K562 (cell line): Measurements from ENCODE around the gene CTSH. TPM values are rescaled to one million over a fixed set of nuclear protein-coding genes. Genes with fewer than 3 reads are reported as not detected.

Experiments used
- CAMTA2 ChIP-seq: fragments of 250-450 bp; sonication (Bioruptor Pico); conservative IDR thresholded peaks from 2 replicates; pipeline ENCODE4 v1.5.1; 2022
- CXXC5 ChIP-seq: fragments of 250-450 bp; sonication (Bioruptor Pico); IDR thresholded peaks from 2 replicates; pipeline ENCODE4 v1.8.0; 2022; ENCODE audit warnings: inconsistent platforms, mild to moderate bottlenecking, moderate library complexity
- ELF4 ChIP-seq: fragments of 450-650 bp; formaldehyde crosslinking; IDR thresholded peaks from 2 replicates; pipeline ENCODE4 v1.4.0; 2022; ENCODE audit warnings: missing genetic modification characterization
- ETV1 ChIP-seq: fragments of 450-650 bp; conservative IDR thresholded peaks from 2 replicates; pipeline ENCODE4 v1.6.1; 2016; ENCODE audit warnings: missing genetic modification characterization, control low read depth, low read depth, missing compliant biosample characterization
- GTF2E2 ChIP-seq: fragments of 200-800 bp; sonication (Bioruptor generic); IDR thresholded peaks from 2 replicates; pipeline ENCODE4 v1.6.1; 2016; ENCODE audit warnings: missing genetic modification characterization, missing compliant biosample characterization
- KDM1A ChIP-seq, 2 experiments: fragments of 450-650 bp; IDR thresholded peaks; 2 replicates each; pipeline ENCODE4 v1.6.1; 2016; ENCODE audit warnings: mild to moderate bottlenecking in 2 of 2
- KLF16 ChIP-seq: IDR thresholded peaks from 2 replicates; pipeline ENCODE4 v1.6.1; 2016; ENCODE audit warnings: antibody characterized with exemption
- MTA3 ChIP-seq: fragments of 450-650 bp; formaldehyde crosslinking; IDR thresholded peaks from 2 replicates; pipeline ENCODE4 v1.6.1; 2017; ENCODE audit warnings: mild to moderate bottlenecking, borderline replicate concordance
- MYC ChIP-seq, 2 experiments: fragments of 250-450 bp in 1 of 2; sonication (Bioruptor Pico) in 1 of 2; IDR thresholded peaks; 2 replicates each; pipeline versions ENCODE4 v1.5.1 to v1.6.1; 2012 to 2021; ENCODE audit warnings: low read depth in 2 of 2, borderline replicate concordance in 1 of 2, improper control_type of control experiment in 1 of 2, low read length in 1 of 2, mild to moderate bottlenecking in 1 of 2, moderate library complexity in 1 of 2
- NRF1 ChIP-seq, 2 experiments: fragments of 450-650 bp; IDR thresholded peaks in 1 of 2; conservative IDR thresholded peaks in 1 of 2; 2 replicates each; pipeline ENCODE4 v1.6.1; 2014; ENCODE audit warnings: mild to moderate bottlenecking in 2 of 2
- PTRF ChIP-seq: fragments of 450-650 bp; IDR thresholded peaks from 2 replicates; pipeline ENCODE4 v1.6.1; 2016; ENCODE audit warnings: mild to moderate bottlenecking, missing genetic modification characterization, missing compliant biosample characterization
- RNF2 ChIP-seq: sonication (generic); IDR thresholded peaks from 2 replicates; pipeline ENCODE4 v1.6.1; 2016
- SMAD4 ChIP-seq: fragments of 250-450 bp; sonication (Bioruptor Pico); conservative IDR thresholded peaks from 2 replicates; pipeline ENCODE4 v1.8.0; 2021; ENCODE audit warnings: inconsistent platforms, mild to moderate bottlenecking, moderate library complexity
- TEAD4 ChIP-seq, 2 experiments: sonication (generic) in 1 of 2; formaldehyde crosslinking in 1 of 2; IDR thresholded peaks; 2 replicates each; pipeline versions ENCODE4 v1.6.1 to v1.8.0; 2012 to 2022; ENCODE audit warnings: borderline replicate concordance in 1 of 2, inconsistent platforms in 1 of 2, low read length in 1 of 2, mild to moderate bottlenecking in 1 of 2, missing genetic modification reagents in 1 of 2
- ZNF174 ChIP-seq: fragments of 250-450 bp; sonication (Bioruptor Pico); IDR thresholded peaks from 2 replicates; pipeline ENCODE4 v1.4.0; 2020; ENCODE audit warnings: mild to moderate bottlenecking
- ZNF311 ChIP-seq: fragments of 250-450 bp; sonication (Bioruptor Pico); IDR thresholded peaks from 2 replicates; pipeline ENCODE4 v1.4.0; 2020; ENCODE audit warnings: mild to moderate bottlenecking, moderate library complexity
- polyA plus RNA-seq, 8 experiments: library from polyadenylated mRNA; depleted of rRNA in 4 of 8; stranded (reverse) in 5 of 8; unstranded in 3 of 8; fragments of >200 nt; fragmentation: Nextera tagmentation in 2 of 8; fragmentation: Illumina TruSeq in 1 of 8; extraction: Ambion mirVana in 2 of 8; extraction: Trizol in 1 of 8; gene quantifications; 2 replicates each; pipeline versions ENCODE4 v1.2.1 to v1.2.3, GENCODE V29; 2011 to 2014; ENCODE audit warnings: inconsistent platforms in 1 of 8, missing spikeins in 1 of 8
- total RNA-seq, 7 experiments: library from RNA; depleted of rRNA in 6 of 7; stranded (reverse); fragments of >200 nt in 6 of 7; fragmentation: Illumina TruSeq in 2 of 7; extraction: Trizol in 2 of 7; gene quantifications; 2 replicates each; pipeline versions ENCODE4 v1.2.1 to v1.2.3, GENCODE V29; 2011 to 2021; ENCODE audit warnings: low replicate concordance in 1 of 7
- TF ChIP-seq, protein P1 (sequence below): IDR thresholded peaks from 2 replicates; pipeline ENCODE4 v1.6.1; 2011; ENCODE audit not compliant: insufficient read length; ENCODE audit errors: extremely low read depth
- TF ChIP-seq, protein P2 (sequence below): fragments of 450-650 bp; IDR thresholded peaks from 2 replicates; pipeline ENCODE4 v1.6.1; 2018; ENCODE audit warnings: mild to moderate bottlenecking, low read depth; ENCODE audit not compliant: partially characterized antibody
- TF ChIP-seq, protein P3 (sequence below): fragments of 450-650 bp; IDR thresholded peaks from 2 replicates; pipeline ENCODE4 v1.6.1; 2016; ENCODE audit warnings: mild to moderate bottlenecking
- TF ChIP-seq, protein P4 (sequence below), 2 experiments: fragments of 450-650 bp; conservative IDR thresholded peaks; 2 replicates each; pipeline ENCODE4 v1.6.1; 2017; ENCODE audit warnings: mild to moderate bottlenecking in 2 of 2, moderate library complexity in 2 of 2

CTSH gene
- total and polyA plus RNA-seq, 9 of the 15 experiments (the other 6 are each of a cell fraction or from before 2014, with no cell fraction given): 15.0 to 462 (median 173) TPM

DNA sequence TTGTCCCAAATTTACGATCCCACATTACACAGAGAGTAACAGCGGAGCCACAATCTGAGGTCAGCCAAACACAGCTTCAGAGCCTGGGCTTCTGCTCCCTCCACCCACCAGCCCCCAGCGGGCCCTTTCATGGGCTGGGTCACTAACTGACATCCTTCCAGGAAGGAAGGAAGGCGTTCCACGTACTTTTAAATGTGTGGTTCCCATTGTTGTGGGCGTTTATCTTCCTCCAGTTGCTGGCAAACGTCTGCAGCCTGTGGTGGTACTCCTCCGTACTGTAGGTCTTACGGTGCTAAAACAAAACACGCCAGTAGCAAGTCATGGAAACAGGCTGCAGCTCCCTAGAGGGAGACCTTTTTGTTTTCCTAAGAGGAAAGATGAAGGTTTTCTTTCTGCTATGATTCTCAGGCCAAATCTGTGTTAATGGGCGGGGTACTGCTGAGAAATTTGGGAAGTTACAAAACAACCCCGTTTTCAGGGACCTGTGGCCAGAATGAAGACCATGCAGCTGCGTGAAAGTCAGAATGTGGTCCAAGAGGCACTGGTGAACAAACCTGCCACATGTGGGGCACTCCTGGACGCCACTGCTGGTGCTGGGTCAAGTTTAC, 7.6 kb downstream of the CTSH start (continued):
- TF ChIP-seq, protein P1, sequence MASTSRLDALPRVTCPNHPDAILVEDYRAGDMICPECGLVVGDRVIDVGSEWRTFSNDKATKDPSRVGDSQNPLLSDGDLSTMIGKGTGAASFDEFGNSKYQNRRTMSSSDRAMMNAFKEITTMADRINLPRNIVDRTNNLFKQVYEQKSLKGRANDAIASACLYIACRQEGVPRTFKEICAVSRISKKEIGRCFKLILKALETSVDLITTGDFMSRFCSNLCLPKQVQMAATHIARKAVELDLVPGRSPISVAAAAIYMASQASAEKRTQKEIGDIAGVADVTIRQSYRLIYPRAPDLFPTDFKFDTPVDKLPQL: peak; percentile 17
- TF ChIP-seq GTF2E2 (tag) (no peak), SMAD4 (CRISPR knock-in tag) (peak; percentile 77), PTRF (tag) (no peak), TEAD4 (IDR thresholded peaks at IDR 0.05; ENCODE audit: low read length) (peak; percentile 70; the same call in 1 of the 2 replicates), TEAD4 (CRISPR knock-in tag; IDR thresholded peaks at IDR 0.05; ENCODE audit: borderline replicate concordance) (no peak), ETV1 (peak; percentile 56), KLF16 (peak; percentile 45; the same call in 1 of the 2 replicates), ZNF174 (CRISPR knock-in tag) (no peak), CXXC5 (CRISPR knock-in tag) (peak; percentile 93), KDM1A (IDR thresholded peaks at IDR 0.05) (peak; percentile 55 to 68; a peak in 3 of 4 replicates), ZNF311 (CRISPR knock-in tag) (peak; percentile 34; the same call in 1 of the 2 replicates), MTA3 (peak; percentile 52; the same call in 1 of the 2 replicates), ELF4 (CRISPR knock-in tag) (no peak), NRF1 (conservative IDR thresholded peaks at IDR 0.05 in 1 of 2, IDR thresholded peaks at IDR 0.05 in 1 of 2) (no peak), RNF2 (peak; percentile 82; the same call in 1 of the 2 replicates), CAMTA2 (CRISPR knock-in tag) (no peak), MYC (IDR thresholded peaks at IDR 0.05; ENCODE audit: low read depth, low read length) (peak; percentile 20; the same call in 1 of the 2 replicates), MYC (CRISPR knock-in tag; IDR thresholded peaks at IDR 0.05; ENCODE audit: borderline replicate concordance, low read depth) (no peak)
- TF ChIP-seq, protein P2, sequence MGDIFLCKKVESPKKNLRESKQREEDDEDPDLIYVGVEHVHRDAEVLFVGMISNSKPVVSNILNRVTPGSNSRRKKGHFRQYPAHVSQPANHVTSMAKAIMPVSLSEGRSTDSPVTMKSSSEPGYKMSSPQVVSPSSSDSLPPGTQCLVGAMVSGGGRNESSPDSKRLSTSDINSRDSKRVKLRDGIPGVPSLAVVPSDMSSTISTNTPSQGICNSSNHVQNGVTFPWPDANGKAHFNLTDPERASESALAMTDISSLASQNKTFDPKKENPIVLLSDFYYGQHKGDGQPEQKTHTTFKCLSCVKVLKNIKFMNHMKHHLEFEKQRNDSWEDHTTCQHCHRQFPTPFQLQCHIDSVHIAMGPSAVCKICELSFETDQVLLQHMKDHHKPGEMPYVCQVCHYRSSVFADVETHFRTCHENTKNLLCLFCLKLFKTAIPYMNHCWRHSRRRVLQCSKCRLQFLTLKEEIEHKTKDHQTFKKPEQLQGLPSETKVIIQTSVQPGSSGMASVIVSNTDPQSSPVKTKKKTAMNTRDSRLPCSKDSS: no peak
- TF ChIP-seq, protein P3, sequence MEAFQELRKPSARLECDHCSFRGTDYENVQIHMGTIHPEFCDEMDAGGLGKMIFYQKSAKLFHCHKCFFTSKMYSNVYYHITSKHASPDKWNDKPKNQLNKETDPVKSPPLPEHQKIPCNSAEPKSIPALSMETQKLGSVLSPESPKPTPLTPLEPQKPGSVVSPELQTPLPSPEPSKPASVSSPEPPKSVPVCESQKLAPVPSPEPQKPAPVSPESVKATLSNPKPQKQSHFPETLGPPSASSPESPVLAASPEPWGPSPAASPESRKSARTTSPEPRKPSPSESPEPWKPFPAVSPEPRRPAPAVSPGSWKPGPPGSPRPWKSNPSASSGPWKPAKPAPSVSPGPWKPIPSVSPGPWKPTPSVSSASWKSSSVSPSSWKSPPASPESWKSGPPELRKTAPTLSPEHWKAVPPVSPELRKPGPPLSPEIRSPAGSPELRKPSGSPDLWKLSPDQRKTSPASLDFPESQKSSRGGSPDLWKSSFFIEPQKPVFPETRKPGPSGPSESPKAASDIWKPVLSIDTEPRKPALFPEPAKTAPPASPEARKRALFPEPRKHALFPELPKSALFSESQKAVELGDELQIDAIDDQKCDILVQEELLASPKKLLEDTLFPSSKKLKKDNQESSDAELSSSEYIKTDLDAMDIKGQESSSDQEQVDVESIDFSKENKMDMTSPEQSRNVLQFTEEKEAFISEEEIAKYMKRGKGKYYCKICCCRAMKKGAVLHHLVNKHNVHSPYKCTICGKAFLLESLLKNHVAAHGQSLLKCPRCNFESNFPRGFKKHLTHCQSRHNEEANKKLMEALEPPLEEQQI: peak; percentile 72; the same call in 1 of the 2 replicates
- TF ChIP-seq, protein P4, sequence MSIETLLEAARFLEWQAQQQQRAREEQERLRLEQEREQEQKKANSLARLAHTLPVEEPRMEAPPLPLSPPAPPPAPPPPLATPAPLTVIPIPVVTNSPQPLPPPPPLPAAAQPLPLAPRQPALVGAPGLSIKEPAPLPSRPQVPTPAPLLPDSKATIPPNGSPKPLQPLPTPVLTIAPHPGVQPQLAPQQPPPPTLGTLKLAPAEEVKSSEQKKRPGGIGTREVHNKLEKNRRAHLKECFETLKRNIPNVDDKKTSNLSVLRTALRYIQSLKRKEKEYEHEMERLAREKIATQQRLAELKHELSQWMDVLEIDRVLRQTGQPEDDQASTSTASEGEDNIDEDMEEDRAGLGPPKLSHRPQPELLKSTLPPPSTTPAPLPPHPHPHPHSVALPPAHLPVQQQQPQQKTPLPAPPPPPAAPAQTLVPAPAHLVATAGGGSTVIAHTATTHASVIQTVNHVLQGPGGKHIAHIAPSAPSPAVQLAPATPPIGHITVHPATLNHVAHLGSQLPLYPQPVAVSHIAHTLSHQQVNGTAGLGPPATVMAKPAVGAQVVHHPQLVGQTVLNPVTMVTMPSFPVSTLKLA (conservative IDR thresholded peaks at IDR 0.05): peak in 1 of 2 experiments; percentile 58; a peak in 2 of 4 replicates
